ENCODE measurements around the gene CRYBG2. TPM values are rescaled to one million over a fixed set of nuclear protein-coding genes. Genes with fewer than 3 reads are reported as not detected.

CRYBG2 gene
- total RNA-seq, 1 donor from 2014 or later, result 6.9 TPM

GRCh38 chr1:26327956-26328362 is 26.0 kb downstream of the CRYBG2 start:
- Histone ChIP-seq H3K4me1 (no peaks in the 10 kb centered on the region), H3K27ac (no peak overlapping the region), H3K36me3 (no peaks in the 10 kb centered on the region), H3K27me3 (no peaks in the 10 kb centered on the region), H3K9me3 (no peaks in the 10 kb centered on the region), H3K4me3 (no peak overlapping the region)
- no peak for DNase-seq
- intact Hi-C loops (cut with DNase I), result no loop called here
- no peak for TF ChIP-seq CTCF (IDR thresholded peaks at IDR 0.05)
- no peak for ATAC-seq

- DNase-seq, result no peak
- Histone ChIP-seq H3K4me3 (no peak overlapping the region), H3K36me3 (no peaks in the 10 kb centered on the region), H3K27me3 (no peaks in the 10 kb centered on the region), H3K9me3 (no peaks in the 10 kb centered on the region), H3K4me1 (peaks cover 9% of the 10 kb centered on the region), H3K27ac (no peak overlapping the region)
- intact Hi-C loops (cut with DNase I), result loop anchor here (5.0 kb wide), 1 partner anchor 47 kb away; no protein-coding TSS in a partner anchor
- ATAC-seq, result no peak
- TF ChIP-seq CTCF (IDR thresholded peaks at IDR 0.05), result no peak
These were observed 29.4 kb downstream of the CRYBG2 start for GRCh38 chr1:26324550-26324949.

GRCh38 chr1:26323382-26323781 is 30.5 kb downstream of the CRYBG2 start:
- Histone ChIP-seq H3K27me3 (no peaks in the 10 kb centered on the region), H3K27ac (no peak overlapping the region), H3K4me1 (peaks cover 9% of the 10 kb centered on the region), H3K4me3 (no peak overlapping the region), H3K9me3 (no peaks in the 10 kb centered on the region), H3K36me3 (no peaks in the 10 kb centered on the region)
- intact Hi-C loops (cut with DNase I), result loop anchor here (5.0 kb wide), 1 partner anchor 46 kb away; no protein-coding TSS in a partner anchor
- DNase-seq, result no peak
- ATAC-seq, result no peak
- TF ChIP-seq CTCF (IDR thresholded peaks at IDR 0.05), result no peak

- ATAC-seq, result no peak
- Histone ChIP-seq H3K27ac (no peak overlapping the region), H3K4me1 (peaks cover 9% of the 10 kb centered on the region), H3K9me3 (no peaks in the 10 kb centered on the region), H3K27me3 (no peaks in the 10 kb centered on the region), H3K4me3 (no peak overlapping the region), H3K36me3 (no peaks in the 10 kb centered on the region)
- intact Hi-C loops (cut with DNase I), result loop anchor here (5.0 kb wide), 1 partner anchor 45 kb away; no protein-coding TSS in a partner anchor
- DNase-seq, result no peak
- TF ChIP-seq CTCF (IDR thresholded peaks at IDR 0.05), result no peak
These were observed 31.9 kb downstream of the CRYBG2 start for GRCh38 chr1:26322042-26322331.

- Histone ChIP-seq H3K9me3 (no peaks in the 10 kb centered on the region), H3K4me1 (peaks cover 9% of the 10 kb centered on the region), H3K4me3 (no peak overlapping the region), H3K27ac (no peak overlapping the region), H3K27me3 (no peaks in the 10 kb centered on the region), H3K36me3 (no peaks in the 10 kb centered on the region)
- peak; percentile 93 for DNase-seq
- ATAC-seq, result peak; percentile 92
- peak; percentile 89 for TF ChIP-seq CTCF (IDR thresholded peaks at IDR 0.05)
- intact Hi-C loops (cut with DNase I), result loop anchor here (5.0 kb wide), 1 partner anchor 44 kb away; no protein-coding TSS in a partner anchor
These were observed 32.5 kb downstream of the CRYBG2 start for GRCh38 chr1:26321315-26322041.
